ENCODE results near the gene LILRA6. TPM values are rescaled to one million over a fixed set of nuclear protein-coding genes. Genes with fewer than 3 reads are reported as not detected.
"Not testable (repeated sequence)": the region's sequence is repeated elsewhere in the genome, so short reads cannot be mapped to it uniquely, and the experiment has no call there.

LILRA6 gene
- total RNA-seq, 4 donors from 2014 or later, result 0.19 to 1.1 (median 0.52) TPM; not detected in 1

DNA sequence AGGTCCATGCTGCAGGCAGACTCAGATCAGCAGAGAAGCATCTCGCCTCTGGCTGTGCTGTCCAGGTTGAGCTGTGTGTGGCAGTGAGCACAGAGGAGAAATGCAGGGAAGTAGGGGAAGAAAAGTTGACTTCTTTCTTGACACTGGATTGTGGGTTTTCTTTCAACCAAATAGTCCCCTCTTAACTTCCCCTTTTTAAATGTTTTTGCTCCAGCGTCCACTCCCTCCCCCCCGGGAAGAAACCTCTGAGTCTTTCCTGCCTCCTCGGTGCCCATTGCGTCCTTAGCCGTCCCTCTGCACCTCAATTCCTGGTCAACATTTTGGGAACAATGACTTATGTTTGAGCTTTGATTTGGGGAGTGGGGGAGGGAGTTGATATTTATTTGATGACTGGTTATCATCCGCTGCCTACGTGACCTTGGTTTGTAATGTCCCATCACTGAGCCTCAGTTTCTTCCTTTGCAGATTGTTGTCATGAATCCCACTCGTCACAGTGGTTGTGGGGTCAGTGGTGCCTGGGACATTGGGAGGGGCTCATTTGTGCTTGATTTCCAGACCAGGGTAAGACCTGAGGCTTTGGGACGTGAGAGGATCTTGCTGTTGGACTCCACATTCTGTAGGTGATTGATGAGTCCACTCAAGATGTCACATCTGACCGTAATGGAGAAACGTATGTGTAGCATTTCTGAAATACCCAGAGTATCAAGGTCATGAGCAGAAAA, 38.6 kb upstream of the LILRA6 start, which contains the start of gene LILRB2:
Gene LILRB2 (minus strand): TSS at position 104 of the 722 bp plus-strand sequence. CDS start 614 bp downstream, outside the sequence.
- in situ Hi-C loops (cut with MboI; ENCODE audit: low sequenced_read_pairs in 4 of 4), result loop anchor here in 1 of 4 donors (5.0 kb wide), 1 partner anchor 306 kb away; no protein-coding TSS in a partner anchor
- Histone ChIP-seq H3K36me3 (no peaks in the 10 kb centered on the region), H3K4me3 (no peak within 1 kb of the TSS), H3K27me3 (peaks cover 0 to 5% (median 0%) of the 10 kb centered on the region in 3 donors), H3K9me3 (no peaks in the 10 kb centered on the region), H3K4me1 (no peaks in the 10 kb centered on the region), H3K27ac (no peak within 1 kb of the TSS)
- no peak for DNase-seq
- no peak for TF ChIP-seq POLR2A (IDR thresholded peaks at IDR 0.05)
- TF ChIP-seq, protein P1, sequence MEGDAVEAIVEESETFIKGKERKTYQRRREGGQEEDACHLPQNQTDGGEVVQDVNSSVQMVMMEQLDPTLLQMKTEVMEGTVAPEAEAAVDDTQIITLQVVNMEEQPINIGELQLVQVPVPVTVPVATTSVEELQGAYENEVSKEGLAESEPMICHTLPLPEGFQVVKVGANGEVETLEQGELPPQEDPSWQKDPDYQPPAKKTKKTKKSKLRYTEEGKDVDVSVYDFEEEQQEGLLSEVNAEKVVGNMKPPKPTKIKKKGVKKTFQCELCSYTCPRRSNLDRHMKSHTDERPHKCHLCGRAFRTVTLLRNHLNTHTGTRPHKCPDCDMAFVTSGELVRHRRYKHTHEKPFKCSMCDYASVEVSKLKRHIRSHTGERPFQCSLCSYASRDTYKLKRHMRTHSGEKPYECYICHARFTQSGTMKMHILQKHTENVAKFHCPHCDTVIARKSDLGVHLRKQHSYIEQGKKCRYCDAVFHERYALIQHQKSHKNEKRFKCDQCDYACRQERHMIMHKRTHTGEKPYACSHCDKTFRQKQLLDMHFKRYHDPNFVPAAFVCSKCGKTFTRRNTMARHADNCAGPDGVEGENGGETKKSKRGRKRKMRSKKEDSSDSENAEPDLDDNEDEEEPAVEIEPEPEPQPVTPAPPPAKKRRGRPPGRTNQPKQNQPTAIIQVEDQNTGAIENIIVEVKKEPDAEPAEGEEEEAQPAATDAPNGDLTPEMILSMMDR (IDR thresholded peaks at IDR 0.05 in 4 of 5, conservative IDR thresholded peaks at IDR 0.05 in 1 of 5), result no peak
- ATAC-seq, result no peak
- intact Hi-C loops (cut with DNase I; ENCODE audit: low total_unique reads), result loop anchor here (5.0 kb wide), 1 partner anchor 306 kb away; no protein-coding TSS in a partner anchor

DNA sequence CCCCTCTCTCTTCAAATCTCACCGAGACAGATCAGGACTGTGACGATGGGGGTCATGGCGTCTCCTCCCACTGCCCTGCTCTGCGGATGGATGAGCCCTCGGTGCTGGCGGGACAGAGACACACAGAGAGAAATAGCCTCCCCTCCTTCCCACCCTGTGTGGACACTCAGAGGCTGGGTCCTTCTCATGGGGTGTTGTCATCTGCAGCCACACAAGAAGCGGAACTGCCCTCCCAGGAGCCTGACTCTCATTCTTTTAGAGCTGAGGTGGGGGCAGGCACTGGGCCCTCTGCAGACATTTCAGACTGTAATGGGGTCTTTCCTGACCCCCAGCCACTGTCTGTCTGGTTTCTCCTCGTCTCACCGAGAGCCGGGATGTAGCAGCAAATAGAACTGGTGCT, 37.9 kb upstream of the LILRA6 start:
- H3K4me3 ChIP-seq, H3K9me3 ChIP-seq, H3K36me3 ChIP-seq, H3K4me1 ChIP-seq, DNase-seq, ATAC-seq, H3K27ac ChIP-seq, H3K27me3 ChIP-seq: not testable (repeated sequence)
- intact Hi-C loops (cut with DNase I; ENCODE audit: low total_unique reads) (loop anchor here (5.0 kb wide), 1 partner anchor 307 kb away; no protein-coding TSS in a partner anchor), in situ Hi-C loops (cut with MboI; ENCODE audit: low sequenced_read_pairs in 4 of 4) (loop anchor here in 1 of 4 donors (5.0 kb wide), 1 partner anchor 307 kb away; no protein-coding TSS in a partner anchor)

DNA sequence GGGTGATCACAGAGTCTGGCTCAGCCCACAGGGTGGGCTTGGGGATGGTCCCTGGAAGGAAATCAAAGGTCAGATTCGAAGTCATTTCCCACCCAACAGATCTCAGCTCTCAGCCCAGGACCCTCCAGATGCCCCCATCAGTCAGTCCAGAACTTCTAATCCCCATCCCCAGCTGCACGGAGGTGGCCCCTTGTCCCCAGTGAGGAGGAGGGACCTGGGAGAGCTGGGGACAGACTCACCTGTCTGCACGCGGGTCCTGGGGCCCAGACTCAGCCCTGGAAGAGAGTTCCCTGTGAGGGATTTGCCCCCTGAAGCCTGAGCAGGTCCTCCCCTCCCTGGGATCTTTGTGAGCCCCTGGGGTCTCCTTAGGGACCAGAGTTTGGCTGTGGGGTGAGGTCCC, 37.4 kb upstream of the LILRA6 start:
- not testable (repeated sequence) for H3K4me1 ChIP-seq, H3K27me3 ChIP-seq, H3K27ac ChIP-seq, H3K4me3 ChIP-seq, H3K36me3 ChIP-seq, H3K9me3 ChIP-seq, ATAC-seq, DNase-seq
- in situ Hi-C loops (cut with MboI; ENCODE audit: low sequenced_read_pairs in 4 of 4), result loop anchor here in 1 of 4 donors (5.0 kb wide), 1 partner anchor 307 kb away; no protein-coding TSS in a partner anchor
- intact Hi-C loops (cut with DNase I; ENCODE audit: low total_unique reads), result loop anchor here (5.0 kb wide), 1 partner anchor 307 kb away; no protein-coding TSS in a partner anchor

DNA sequence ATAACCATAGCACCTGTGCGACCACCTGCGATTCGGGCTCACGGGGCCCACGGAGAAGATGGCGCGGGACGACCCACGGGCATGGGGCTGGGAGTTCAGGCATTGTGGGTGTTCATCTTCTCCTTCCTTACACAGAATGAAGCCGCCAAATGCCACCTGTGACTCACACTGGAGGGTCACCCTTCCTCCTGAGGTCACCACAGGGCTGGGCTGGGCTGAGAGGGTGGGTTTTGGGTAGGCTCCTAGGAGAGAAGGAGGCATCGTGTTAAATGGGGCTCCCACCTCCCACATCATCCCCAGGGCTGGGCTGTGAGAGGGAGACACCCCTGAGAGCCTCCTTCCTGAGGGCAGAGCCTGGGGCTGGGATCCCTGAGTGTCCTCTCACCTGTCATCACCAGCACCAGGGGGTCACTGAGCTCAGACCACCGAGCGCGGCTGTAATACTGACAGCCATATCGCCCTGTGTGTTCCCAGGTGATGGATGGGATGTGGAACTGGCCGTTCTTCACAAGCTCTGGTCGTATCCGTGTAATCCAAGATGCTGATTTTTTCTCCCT, 36.9 kb upstream of the LILRA6 start:
- Histone ChIP-seq H3K4me3 (no peak overlapping the region), H3K9me3 (no peaks in the 10 kb centered on the region), H3K36me3 (no peaks in the 10 kb centered on the region), H3K4me1 (no peaks in the 10 kb centered on the region), H3K27ac (no peak overlapping the region), H3K27me3 (peaks cover 0 to 5% (median 0%) of the 10 kb centered on the region in 3 donors)
- intact Hi-C loops (cut with DNase I; ENCODE audit: low total_unique reads) (no loop called here), in situ Hi-C loops (cut with MboI; ENCODE audit: low sequenced_read_pairs in 4 of 4) (no loop called here)
- ATAC-seq, result no peak
- no peak for DNase-seq
- TF ChIP-seq, protein P1 (IDR thresholded peaks at IDR 0.05 in 4 of 5, conservative IDR thresholded peaks at IDR 0.05 in 1 of 5), result no peak
- TF ChIP-seq POLR2A (IDR thresholded peaks at IDR 0.05), result no peak

DNA sequence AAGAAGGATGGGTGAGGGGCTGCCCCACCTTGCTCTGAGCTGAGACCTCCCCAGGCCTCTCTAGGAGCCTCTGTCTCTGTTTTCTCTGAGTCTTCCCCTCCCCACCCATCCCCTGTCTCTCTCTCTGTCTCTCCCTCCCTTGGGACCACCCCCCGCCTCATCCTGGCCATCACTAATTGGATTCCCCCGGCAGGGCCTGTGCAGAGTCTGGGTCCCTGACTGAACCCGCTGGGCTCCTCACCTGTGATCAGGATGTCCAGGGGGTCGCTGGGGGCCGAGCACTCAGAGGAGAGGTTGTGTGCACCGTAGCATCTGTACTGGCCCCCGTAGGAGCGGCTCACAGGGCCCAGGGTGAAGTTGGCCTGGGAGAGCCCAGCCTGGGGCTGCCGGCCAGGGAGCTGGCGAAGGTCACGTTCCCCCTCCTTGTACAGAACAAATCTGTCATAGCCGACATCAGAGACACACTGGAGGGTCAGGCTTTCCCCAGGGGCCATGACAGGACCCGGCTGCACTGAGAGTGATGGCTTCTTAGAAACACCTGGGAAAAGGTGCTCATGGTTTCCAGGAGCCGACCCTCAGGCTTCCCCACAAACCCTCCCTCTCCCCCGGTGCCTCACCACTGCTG, 36.1 kb upstream of the LILRA6 start:
- H3K36me3 ChIP-seq; H3K9me3 ChIP-seq; ATAC-seq; H3K4me1 ChIP-seq; H3K27ac ChIP-seq; intact Hi-C loops (cut with DNase I; ENCODE audit: low total_unique reads); H3K27me3 ChIP-seq; DNase-seq; in situ Hi-C loops (cut with MboI; ENCODE audit: low sequenced_read_pairs in 4 of 4); H3K4me3 ChIP-seq: not testable (repeated sequence)

DNA sequence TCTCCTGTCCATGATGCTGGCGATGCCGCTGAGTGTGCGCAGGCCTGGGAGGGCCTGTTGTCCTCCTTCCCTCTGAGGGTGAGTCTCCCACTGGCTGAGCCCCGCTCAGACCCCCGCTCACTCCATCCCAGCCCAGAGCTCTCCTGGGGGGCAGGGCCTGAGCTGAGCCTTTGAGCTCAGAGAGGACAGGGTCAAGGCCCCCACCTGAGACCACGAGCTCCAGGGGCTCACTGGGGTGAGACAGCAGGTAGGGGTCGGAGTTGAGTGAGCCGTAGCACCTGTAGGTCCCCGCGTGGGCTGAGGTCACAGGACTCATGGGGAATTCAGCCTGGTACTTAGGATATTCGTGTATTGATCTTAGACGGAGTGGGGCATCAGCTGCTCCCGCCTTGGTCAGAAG, 35.5 kb upstream of the LILRA6 start:
- DNase-seq; ATAC-seq; H3K36me3 ChIP-seq; H3K27ac ChIP-seq; intact Hi-C loops (cut with DNase I; ENCODE audit: low total_unique reads); H3K4me3 ChIP-seq; H3K9me3 ChIP-seq; H3K4me1 ChIP-seq; H3K27me3 ChIP-seq; in situ Hi-C loops (cut with MboI; ENCODE audit: low sequenced_read_pairs in 4 of 4): not testable (repeated sequence)

DNA sequence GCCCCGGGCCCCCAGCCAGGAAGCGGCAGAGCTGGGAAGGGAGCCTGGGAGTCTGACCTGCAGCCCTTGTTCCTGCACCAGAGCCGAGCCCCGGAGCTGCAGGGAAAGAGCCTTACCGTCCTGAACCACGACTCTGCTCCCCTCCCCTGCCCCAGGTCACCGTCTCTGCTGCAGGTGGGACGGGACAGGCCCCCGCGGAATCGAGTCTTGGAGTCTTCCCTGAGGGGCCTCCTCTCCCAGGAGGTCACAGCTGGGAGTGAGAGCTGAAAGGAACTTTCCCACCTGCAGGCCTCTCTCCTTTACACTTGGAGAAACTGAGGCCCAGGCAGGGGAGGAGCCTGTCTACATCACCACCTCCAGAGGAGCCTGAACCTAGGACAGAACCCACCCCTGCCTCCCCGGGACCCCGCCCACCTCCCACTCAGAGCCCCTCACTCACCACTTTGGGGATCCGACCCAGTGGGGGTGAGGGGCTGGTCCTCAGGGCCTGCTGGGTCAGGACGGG, 34.6 kb upstream of the LILRA6 start:
- in situ Hi-C loops (cut with MboI; ENCODE audit: low sequenced_read_pairs in 4 of 4); H3K27me3 ChIP-seq; ATAC-seq: not testable (repeated sequence)

More for the DNA sequence above, 34.6 kb upstream of the LILRA6 start:
- H3K9me3 ChIP-seq; DNase-seq; intact Hi-C loops (cut with DNase I; ENCODE audit: low total_unique reads); H3K4me1 ChIP-seq; H3K4me3 ChIP-seq; H3K27ac ChIP-seq; H3K36me3 ChIP-seq: not testable (repeated sequence)
